Left renal pelvis (tissue), 4 donors: ENCODE measurements around the gene CDK16. TPM values are rescaled to one million over a fixed set of nuclear protein-coding genes. Genes with fewer than 3 reads are reported as not detected.

Source experiments
- DNase-seq, 4 donors: peaks; one replicate each; pipeline ENCODE4 v3.0.0-alpha.2; 2013; ENCODE audit warnings: low read depth in 4 of 4, low spot score in 3 of 4
- polyA plus RNA-seq, 4 donors: library from polyadenylated mRNA; unstranded; fragments of 120-200 nt; gene quantifications; one replicate each; pipeline ENCODE4 v1.2.1, GENCODE V29; 2013; ENCODE audit not compliant: insufficient read length in 4 of 4

The CDK16 gene
- polyA plus RNA-seq, 4 donors = 97.1 to 134 (median 110) TPM

GRCh38 chrX:47224896-47225290 is 6.4 kb downstream of the CDK16 start:
- no peak for DNase-seq

GRCh38 chrX:47226071-47226470 is 7.6 kb downstream of the CDK16 start:
- DNase-seq = no peak

DNA sequence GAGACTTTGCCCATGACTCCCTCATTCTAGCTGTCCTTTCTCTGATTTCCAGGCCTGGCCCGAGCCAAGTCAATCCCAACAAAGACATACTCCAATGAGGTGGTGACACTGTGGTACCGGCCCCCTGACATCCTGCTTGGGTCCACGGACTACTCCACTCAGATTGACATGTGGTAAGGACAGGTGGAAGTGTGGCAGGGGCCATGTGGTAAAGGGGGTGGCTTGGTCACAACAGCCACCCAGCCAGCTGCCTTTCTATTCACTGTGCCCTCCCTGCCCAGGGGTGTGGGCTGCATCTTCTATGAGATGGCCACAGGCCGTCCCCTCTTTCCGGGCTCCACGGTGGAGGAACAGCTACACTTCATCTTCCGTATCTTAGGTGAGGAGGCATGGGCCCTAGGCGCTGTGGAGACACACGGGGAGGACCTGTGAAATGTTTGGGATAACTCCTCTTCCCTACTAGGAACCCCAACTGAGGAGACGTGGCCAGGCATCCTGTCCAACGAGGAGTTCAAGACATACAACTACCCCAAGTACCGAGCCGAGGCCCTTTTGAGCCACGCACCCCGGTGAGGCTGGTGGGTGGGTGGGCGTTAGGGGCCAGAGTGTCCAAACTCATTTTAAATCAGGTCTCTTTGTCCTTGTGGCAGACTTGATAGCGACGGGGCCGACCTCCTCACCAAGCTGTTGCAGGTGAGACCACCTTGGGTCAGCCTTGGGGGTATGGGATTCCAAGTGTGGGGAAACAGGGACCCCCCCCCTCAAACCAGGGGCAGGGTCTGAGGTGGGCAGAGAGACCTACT is 8.3 kb downstream of the CDK16 start:
- DNase-seq = no peak

- DNase-seq = no peak
Measured at GRCh38 chrX:47227334-47227583, 8.8 kb downstream of the CDK16 start.

DNA sequence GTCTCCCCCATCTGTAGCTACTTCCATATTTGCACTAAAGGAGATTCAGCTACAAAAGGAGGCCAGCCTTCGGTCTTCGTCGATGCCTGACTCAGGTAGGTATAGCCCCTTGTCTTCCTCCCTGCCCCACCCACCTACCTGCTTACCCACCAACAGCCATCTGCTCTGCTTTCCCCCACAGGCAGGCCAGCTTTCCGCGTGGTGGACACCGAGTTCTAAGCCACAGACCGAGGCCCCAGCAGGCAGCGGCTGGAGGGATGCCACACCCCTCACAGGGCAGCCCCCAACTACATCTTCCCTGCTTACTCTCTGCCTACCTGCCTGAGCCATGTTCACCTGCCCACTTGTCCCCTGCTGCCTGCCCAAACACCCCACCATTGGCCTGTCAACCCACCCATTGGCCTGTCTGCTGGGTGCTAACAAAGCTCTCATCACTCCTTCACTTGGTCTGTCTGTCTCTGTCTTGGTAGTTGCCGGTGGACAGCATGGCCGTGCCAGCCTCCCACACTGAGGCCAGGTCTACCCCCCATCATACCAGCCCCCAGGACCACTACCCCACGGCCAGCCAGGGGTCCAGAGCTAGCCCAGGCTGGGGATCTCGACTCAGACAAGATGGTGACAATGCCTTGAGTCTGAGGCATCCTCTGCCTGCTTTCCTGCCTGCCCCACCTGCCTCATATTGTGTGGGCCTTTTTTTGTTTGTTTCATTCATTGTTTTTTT is 10.2 kb downstream of the CDK16 start:
- no peak for DNase-seq

- no peak for DNase-seq
Measured at GRCh38 chrX:47229427-47229826, 10.9 kb downstream of the CDK16 start.

DNA sequence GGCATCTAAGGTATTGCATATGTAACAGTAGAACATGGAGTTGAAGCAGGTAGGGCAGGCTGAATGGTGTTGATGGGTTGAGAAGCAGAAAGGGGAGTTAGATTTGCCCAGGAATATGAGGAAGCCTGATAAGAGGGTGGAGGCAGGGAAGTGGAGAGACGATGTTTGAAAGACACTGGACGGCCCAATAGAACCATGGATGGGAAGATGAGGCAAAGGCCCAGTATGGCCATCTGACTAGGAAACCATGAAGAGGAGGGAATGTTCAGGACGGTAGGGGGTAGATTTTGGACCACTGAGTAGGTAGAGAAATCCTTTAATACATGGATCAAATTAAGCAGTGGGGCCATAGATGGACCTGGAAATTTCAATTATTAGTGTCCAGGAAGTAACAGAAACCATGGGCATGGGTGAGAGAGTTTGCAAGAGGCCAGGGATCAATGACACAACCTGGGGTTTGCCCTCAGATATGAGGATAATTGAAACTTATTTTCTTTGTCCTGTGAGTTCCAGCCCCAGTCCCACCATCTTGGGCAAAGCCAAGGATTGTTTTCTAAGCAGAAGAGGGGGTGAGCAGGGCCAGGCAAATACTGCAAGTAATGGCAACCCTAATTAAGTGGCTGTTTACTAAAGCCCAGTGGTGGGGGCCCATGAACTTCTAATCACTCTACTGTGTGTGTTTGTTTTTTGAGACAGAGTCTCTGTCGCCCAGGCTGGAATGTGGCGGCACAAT is 11.8 kb downstream of the CDK16 start:
- DNase-seq = no peak

DNA sequence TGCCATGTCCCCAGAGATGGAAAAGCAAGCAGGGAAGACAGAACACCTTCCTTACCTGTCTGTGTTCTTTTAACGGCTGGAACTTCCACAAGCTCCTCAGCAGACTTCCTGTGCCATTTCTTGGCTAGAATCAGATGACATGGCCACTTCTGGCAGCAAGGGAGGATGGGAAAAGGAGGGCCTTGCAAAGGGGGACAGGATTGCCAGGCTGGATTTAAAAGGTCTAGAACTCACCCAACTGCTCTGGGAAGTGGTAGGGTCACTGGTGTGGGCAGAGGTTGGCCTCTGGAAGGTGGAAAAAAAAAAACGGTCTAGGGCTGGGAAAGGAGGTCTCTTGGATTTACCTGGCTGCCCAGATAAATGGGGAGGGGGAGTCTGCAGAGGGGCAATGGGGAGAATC is 12.7 kb downstream of the CDK16 start:
- no peak for DNase-seq

- DNase-seq = no peak
Measured at GRCh38 chrX:47232197-47232802, 13.8 kb downstream of the CDK16 start.

- DNase-seq = no peak
Measured at GRCh38 chrX:47232803-47233332, 14.4 kb downstream of the CDK16 start, which contains the start of gene USP11. TSS of gene USP11 (plus strand) at chrX:47233009. CDS start at chrX:47233044, 35 bp downstream.

- DNase-seq = peak; percentile 76 to 87 (median 77)
Measured at GRCh38 chrX:47233333-47234113, 15.0 kb downstream of the CDK16 start.

- no peak for DNase-seq
Measured at GRCh38 chrX:47234583-47234982, 16.1 kb downstream of the CDK16 start.

- no peak for DNase-seq
Measured at GRCh38 chrX:47235691-47236103, 17.2 kb downstream of the CDK16 start.

GRCh38 chrX:47239199-47239598 is 20.7 kb downstream of the CDK16 start:
- DNase-seq = no peak

GRCh38 chrX:47239898-47240545 is 21.5 kb downstream of the CDK16 start:
- no peak for DNase-seq

DNA sequence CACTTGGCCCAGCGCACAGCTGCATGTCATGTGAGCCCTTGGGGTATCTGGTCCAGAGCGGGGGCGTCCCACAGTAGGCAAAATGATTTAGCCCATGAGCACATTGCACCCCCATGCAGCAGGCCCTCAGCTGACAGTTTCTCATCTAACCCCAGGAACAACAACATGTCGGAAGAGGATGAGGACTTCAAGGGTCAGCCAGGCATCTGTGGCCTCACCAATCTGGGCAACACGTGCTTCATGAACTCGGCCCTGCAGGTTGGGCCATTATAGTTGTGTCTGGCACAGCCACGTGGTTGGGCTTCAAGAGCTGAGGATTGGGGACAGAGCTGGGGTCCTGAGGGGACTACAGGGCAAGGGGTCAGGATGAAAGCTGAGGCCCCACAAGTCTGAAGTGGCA is 22.1 kb downstream of the CDK16 start:
- DNase-seq = no peak

- no peak for DNase-seq
Measured at GRCh38 chrX:47241201-47242011, 22.9 kb downstream of the CDK16 start.

DNA sequence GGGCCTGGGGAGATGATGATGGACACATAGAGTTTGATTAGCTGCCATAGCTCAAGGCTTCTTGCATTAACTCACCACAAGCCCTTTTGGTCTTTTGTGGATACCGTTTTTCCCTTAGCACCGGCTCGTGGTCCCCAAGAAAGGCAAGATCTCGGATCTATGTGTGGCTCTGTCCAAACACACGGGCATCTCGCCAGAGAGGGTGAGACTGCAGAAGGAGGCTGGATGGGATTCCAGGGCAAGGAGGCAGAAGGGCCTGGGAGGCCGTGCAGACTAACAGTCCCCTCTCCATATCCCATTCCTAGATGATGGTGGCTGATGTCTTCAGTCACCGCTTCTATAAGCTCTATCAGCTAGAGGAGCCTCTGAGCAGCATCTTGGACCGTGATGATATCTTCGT is 23.8 kb downstream of the CDK16 start:
- DNase-seq = no peak

- DNase-seq = no peak
Measured at GRCh38 chrX:47243351-47243750, 24.9 kb downstream of the CDK16 start.
